Endothelial cell of umbilical vein (primary cell): ENCODE measurements around the gene ATP1B1. TPM values are rescaled to one million over a fixed set of nuclear protein-coding genes. Genes with fewer than 3 reads are reported as not detected.

Experiments
- BruUV-seq: library from RNA; stranded (reverse); fragments of 400-500 nt; replicated peaks from 2 replicates; lab custom pipeline; 2021; lab: Mats Ljungman, UMichigan
- CTCF ChIA-PET: fragments of 300-600, 350-600 bp; sonication (Branson Sonifier 250); formaldehyde crosslinking; loops from one replicate; lab custom pipeline; 2021; ENCODE audit warnings: antibody characterized with exemption, inconsistent platforms; lab: Charles Lee
- POLR2A ChIA-PET: fragments of 300-600, 350-600 bp; sonication (Branson Sonifier 250); formaldehyde crosslinking; loops from one replicate; lab custom pipeline; 2021; ENCODE audit warnings: antibody characterized with exemption, inconsistent platforms; lab: Charles Lee
- DNase-seq: peaks from one replicate; pipeline ENCODE4 v3.0.0-alpha.2; 2011; ENCODE audit warnings: low read depth, low spot score
- FAIRE-seq: peaks from 2 replicates; lab custom pipeline; 2011; peaks lifted over from hg19 to GRCh38; lab: Jason Lieb, UNC
- H2AFZ ChIP-seq: 2 replicates; pipeline ENCODE4 v1.6.0; 2012; ENCODE audit warnings: low read depth, low read length, control low read depth, inconsistent platforms
- H3K27ac ChIP-seq: 2 replicates; pipeline ENCODE4 v1.5.1; 2011; ENCODE audit warnings: low read depth, mild to moderate bottlenecking, control low read depth, low read length, moderate library complexity; ENCODE audit not compliant: insufficient read depth
- H3K27me3 ChIP-seq, 2 experiments: 2 replicates each; pipeline versions ENCODE4 v1.6.0 to v1.6.1; 2011; ENCODE audit warnings: low read length in 2 of 2, mixed read lengths in 1 of 2; ENCODE audit not compliant: control insufficient read depth in 2 of 2, insufficient read depth in 2 of 2
- H3K36me3 ChIP-seq, 2 experiments: 2 replicates in 1 of 2; 3 replicates in 1 of 2; pipeline ENCODE4 v1.5.1; 2011; ENCODE audit warnings: low read length in 2 of 2, mild to moderate bottlenecking in 1 of 2, moderate library complexity in 1 of 2; ENCODE audit not compliant: control insufficient read depth in 2 of 2, insufficient read depth in 2 of 2; ENCODE audit errors: extremely low read depth in 1 of 2
- H3K4me1 ChIP-seq: 3 replicates; pipeline ENCODE4 v1.5.1; 2011; ENCODE audit warnings: mild to moderate bottlenecking, low read length; ENCODE audit not compliant: control insufficient read depth, insufficient read depth; ENCODE audit errors: extremely low read depth
- H3K4me2 ChIP-seq: 2 replicates; pipeline ENCODE4 v1.6.1; 2011; ENCODE audit warnings: low read length, control low read depth, mixed read lengths; ENCODE audit not compliant: insufficient read depth
- H3K4me3 ChIP-seq, 3 experiments: fragments of 200-600 bp in 1 of 3; sonication (generic), shearing (Covaris generic) in 1 of 3; replicated peaks in 1 of 3; 2 replicates each; pipeline ENCODE4 v1.5.1; 2011 to 2016; ENCODE audit warnings: control low read depth in 3 of 3, low read length in 3 of 3, mild to moderate bottlenecking in 2 of 3, inconsistent platforms in 1 of 3, low read depth in 1 of 3, moderate library complexity in 1 of 3; ENCODE audit not compliant: insufficient read depth in 1 of 3
- H3K79me2 ChIP-seq: 2 replicates; pipeline ENCODE4 v1.6.0; 2012; ENCODE audit warnings: low read length, inconsistent platforms; ENCODE audit not compliant: control insufficient read depth, insufficient read depth
- H3K9ac ChIP-seq: replicated peaks from 2 replicates; pipeline ENCODE3; 2011; ENCODE audit warnings: low read length, control low read depth; ENCODE audit not compliant: insufficient read depth; ENCODE audit errors: extremely low read depth
- H3K9me1 ChIP-seq: replicated peaks from 3 replicates; pipeline ENCODE4 v1.6.0; 2011; ENCODE audit warnings: mild to moderate bottlenecking, low read length; ENCODE audit not compliant: control insufficient read depth, insufficient read depth; ENCODE audit errors: extremely low read depth
- H3K9me3 ChIP-seq: replicated peaks from 2 replicates; pipeline ENCODE4 v1.5.1; 2012; ENCODE audit warnings: low read length, inconsistent platforms; ENCODE audit not compliant: control insufficient read depth, insufficient read depth
- H4K20me1 ChIP-seq: replicated peaks from 2 replicates; pipeline ENCODE3; 2011; ENCODE audit warnings: mild to moderate bottlenecking, low read length; ENCODE audit not compliant: control insufficient read depth, insufficient read depth; ENCODE audit errors: extremely low read depth
- GATA2 ChIP-seq: IDR thresholded peaks from 2 replicates; pipeline ENCODE4 v1.7.0; 2011; ENCODE audit warnings: low read depth, mild to moderate bottlenecking, moderate library complexity, mixed read lengths, low read length; ENCODE audit not compliant: insufficient read length, insufficient read depth
- JUN ChIP-seq: IDR thresholded peaks from 2 replicates; pipeline ENCODE4 v1.6.1; 2011; ENCODE audit warnings: borderline replicate concordance, low read depth; ENCODE audit not compliant: insufficient read length, insufficient read depth
- MYC ChIP-seq: IDR thresholded peaks from one replicate; pipeline ENCODE4 v1.6.1; 2011; ENCODE audit warnings: mild to moderate bottlenecking, low read depth, low read length
- dilution Hi-C: fragments of 300-500 bp; cut with MboI; formaldehyde crosslinking; loops from one replicate; pipeline ENCODE4 v1.15.0; 2019; ENCODE audit warnings: low sequenced_read_pairs; ENCODE audit not compliant: extremely low pct_ligation_motif_present
- intact Hi-C: fragments of 100-400 bp; cut with micrococcal nuclease; formaldehyde crosslinking; loops from one replicate; pipeline ENCODE4 v1.10.0; 2022
- polyA plus RNA-seq, 4 experiments: library from polyadenylated mRNA; depleted of rRNA in 3 of 4; stranded (reverse) in 3 of 4; unstranded in 1 of 4; fragments of >200 nt; gene quantifications; 2 replicates each; pipeline versions ENCODE4 v1.2.1 to v1.2.3, GENCODE V29; 2011 to 2012; ENCODE audit warnings: missing spikeins in 1 of 4
- total RNA-seq: library from RNA; stranded (reverse); gene quantifications from 2 replicates; pipeline ENCODE4 v1.2.3, GENCODE V29; 2021
- TF ChIP-seq, protein P1 (sequence below), 2 donors: IDR thresholded peaks; 1 replicate in 1 of 2; 2 replicates in 1 of 2; pipeline ENCODE4 v1.5.1; 2011; ENCODE audit warnings: low read length in 2 of 2, mild to moderate bottlenecking in 2 of 2, moderate library complexity in 2 of 2, control low read depth in 1 of 2, inconsistent platforms in 1 of 2, low read depth in 1 of 2; ENCODE audit not compliant: insufficient read depth in 1 of 2; ENCODE audit errors: extremely low read depth in 1 of 2

Gene ATP1B1
- total and polyA plus RNA-seq, 2 donors (not counting 3 experiments of a cell fraction or from before 2014, with no cell fraction given), result 14.3 to 56.1 TPM

GRCh38 chr1:169138866-169139670 lies 32.6 kb downstream of the ATP1B1 start:
- Histone ChIP-seq H3K79me2 (no peaks in the 10 kb centered on the region), H3K27me3 (no peaks in the 10 kb centered on the region), H3K4me3 (no peak overlapping the region), H3K27ac (no peak overlapping the region), H3K36me3 (no peaks in the 10 kb centered on the region), H3K9me3 (no peaks in the 10 kb centered on the region), H3K9me1 (no peaks in the 10 kb centered on the region), H3K4me2 (no peak overlapping the region), H2AFZ (no peak overlapping the region), H3K4me1 (no peaks in the 10 kb centered on the region), H4K20me1 (no peaks in the 10 kb centered on the region), H3K9ac (no peak overlapping the region)
- dilution Hi-C loops, result no loop called here
- no TSS peak for BruUV-seq
- FAIRE-seq (peak; percentile 8), DNase-seq (no peak)
- CTCF ChIA-PET, result interaction anchor here (2.2 kb wide), 1 partner anchor 209 kb away, joined by 7 read pairs; no protein-coding TSS in a partner anchor
- POLR2A ChIA-PET, result interaction anchor here (0.5 kb wide), 1 partner anchor 846 kb away, joined by 8 read pairs; no protein-coding TSS in a partner anchor
- TF ChIP-seq GATA2, result no peak
- TF ChIP-seq MYC, result no peak
- TF ChIP-seq, protein P1, sequence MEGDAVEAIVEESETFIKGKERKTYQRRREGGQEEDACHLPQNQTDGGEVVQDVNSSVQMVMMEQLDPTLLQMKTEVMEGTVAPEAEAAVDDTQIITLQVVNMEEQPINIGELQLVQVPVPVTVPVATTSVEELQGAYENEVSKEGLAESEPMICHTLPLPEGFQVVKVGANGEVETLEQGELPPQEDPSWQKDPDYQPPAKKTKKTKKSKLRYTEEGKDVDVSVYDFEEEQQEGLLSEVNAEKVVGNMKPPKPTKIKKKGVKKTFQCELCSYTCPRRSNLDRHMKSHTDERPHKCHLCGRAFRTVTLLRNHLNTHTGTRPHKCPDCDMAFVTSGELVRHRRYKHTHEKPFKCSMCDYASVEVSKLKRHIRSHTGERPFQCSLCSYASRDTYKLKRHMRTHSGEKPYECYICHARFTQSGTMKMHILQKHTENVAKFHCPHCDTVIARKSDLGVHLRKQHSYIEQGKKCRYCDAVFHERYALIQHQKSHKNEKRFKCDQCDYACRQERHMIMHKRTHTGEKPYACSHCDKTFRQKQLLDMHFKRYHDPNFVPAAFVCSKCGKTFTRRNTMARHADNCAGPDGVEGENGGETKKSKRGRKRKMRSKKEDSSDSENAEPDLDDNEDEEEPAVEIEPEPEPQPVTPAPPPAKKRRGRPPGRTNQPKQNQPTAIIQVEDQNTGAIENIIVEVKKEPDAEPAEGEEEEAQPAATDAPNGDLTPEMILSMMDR (IDR thresholded peaks at IDR 0.05; ENCODE audit: extremely low read depth in 1 of 2, insufficient read depth in 1 of 2, low read depth in 1 of 2, low read length in 2 of 2), result no peak
- peak; percentile 14 for TF ChIP-seq JUN
- intact Hi-C loops, result loop anchor here (10.0 kb wide), 1 partner anchor 534 kb away; no protein-coding TSS in a partner anchor
